ENCODE data around the gene GAPDH. TPM values are rescaled to one million over a fixed set of nuclear protein-coding genes. Genes with fewer than 3 reads are reported as not detected.
A peak's percentile ranks its signal among the peaks of the same experiment; 100 is the strongest.

Gene GAPDH
- total RNA-seq, 2 donors from 2014 or later, result 311 to 476 TPM

DNA sequence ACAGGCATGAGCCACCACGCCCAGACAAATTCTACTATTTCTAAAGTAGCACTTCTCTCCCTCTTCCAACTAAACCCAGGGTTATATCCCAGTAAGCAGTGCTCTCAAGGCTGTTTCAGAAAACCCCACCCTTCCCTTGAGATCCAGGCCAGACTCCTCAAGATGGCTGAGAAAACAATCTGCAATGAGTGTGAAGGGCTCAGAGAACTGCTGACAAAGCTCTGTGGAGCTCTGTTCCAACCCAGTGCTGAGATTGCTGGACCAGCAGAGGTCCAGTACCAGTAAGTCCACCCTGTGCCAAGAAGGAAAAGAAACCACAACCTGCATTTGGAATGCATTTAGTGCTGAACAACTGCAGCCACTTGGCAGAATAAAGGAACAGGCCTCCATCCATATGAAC is 25.2 kb downstream of the GAPDH start:
- no peak overlapping the region for H3K4me3 ChIP-seq
- no peak overlapping the region for H3K27ac ChIP-seq
- DNase-seq, result no peak
- no peak for ATAC-seq
- 87 to 90% methylated on average over 1 of the region's 1 CpG for WGBS, 2 donors
- intact Hi-C loops (cut with DNase I), result no loop called here
- no peak for TF ChIP-seq POLR2A (IDR thresholded peaks at IDR 0.05)
- no peak for TF ChIP-seq CTCF (IDR thresholded peaks at IDR 0.05)
- H3K4me1 ChIP-seq, result peaks cover 19% of the 10 kb centered on the region
- no peaks in the 10 kb centered on the region for H3K9me3 ChIP-seq
- peaks cover 4 to 27% of the 10 kb centered on the region in 2 donors for H3K36me3 ChIP-seq (replicated peaks in 1 of 2; ENCODE audit: insufficient read depth in 1 of 2, low read depth in 2 of 2)
- no peaks in the 10 kb centered on the region for H3K27me3 ChIP-seq

DNA sequence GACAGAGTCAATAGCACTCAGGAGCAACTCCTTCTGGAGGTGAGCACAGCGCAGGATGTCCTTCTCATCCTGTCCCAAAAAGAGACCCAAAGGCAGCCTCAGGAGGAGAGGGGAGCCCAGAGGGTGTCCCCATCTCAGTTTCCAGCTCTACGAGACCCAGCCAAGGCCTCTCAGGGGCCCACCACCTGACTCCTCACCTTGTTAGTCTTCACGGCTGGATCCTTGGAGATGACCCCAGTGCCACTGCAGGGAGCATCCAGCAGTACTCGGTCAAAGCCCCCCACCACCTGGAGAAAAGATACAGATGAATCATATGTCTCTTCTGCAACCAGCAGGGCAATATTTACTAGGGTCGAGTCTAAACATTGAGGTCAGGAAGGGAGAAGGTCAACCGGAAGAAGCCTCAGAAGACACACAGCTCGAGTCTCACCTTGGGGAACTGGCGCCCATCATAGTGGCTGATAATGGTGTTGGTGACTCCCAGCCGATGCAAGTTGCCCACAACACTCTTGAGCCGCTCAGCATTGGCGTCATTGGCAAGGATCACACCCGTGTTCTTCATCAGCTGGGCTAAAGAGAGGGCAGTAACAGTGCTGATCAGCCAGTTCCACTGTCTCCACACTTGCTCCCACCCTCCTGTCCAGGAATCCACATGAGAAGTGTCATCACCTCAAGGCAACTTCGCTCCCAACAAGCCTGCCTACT is 26.3 kb downstream of the GAPDH start:
- no peak for TF ChIP-seq POLR2A (IDR thresholded peaks at IDR 0.05)
- no peak for TF ChIP-seq CTCF (IDR thresholded peaks at IDR 0.05)
- Histone ChIP-seq H3K27ac (no peak overlapping the region), H3K4me1 (peaks cover 7% of the 10 kb centered on the region), H3K27me3 (no peaks in the 10 kb centered on the region), H3K36me3 (replicated peaks in 1 of 2; ENCODE audit: insufficient read depth in 1 of 2, low read depth in 2 of 2) (peaks cover 4 to 28% of the 10 kb centered on the region in 2 donors), H3K9me3 (no peaks in the 10 kb centered on the region), H3K4me3 (no peak overlapping the region)
- no peak for DNase-seq
- WGBS, 2 donors, result 81 to 86% methylated on average over 6 to 11 of the region's 13 CpGs
- intact Hi-C loops (cut with DNase I), result no loop called here
- ATAC-seq, result no peak

DNA sequence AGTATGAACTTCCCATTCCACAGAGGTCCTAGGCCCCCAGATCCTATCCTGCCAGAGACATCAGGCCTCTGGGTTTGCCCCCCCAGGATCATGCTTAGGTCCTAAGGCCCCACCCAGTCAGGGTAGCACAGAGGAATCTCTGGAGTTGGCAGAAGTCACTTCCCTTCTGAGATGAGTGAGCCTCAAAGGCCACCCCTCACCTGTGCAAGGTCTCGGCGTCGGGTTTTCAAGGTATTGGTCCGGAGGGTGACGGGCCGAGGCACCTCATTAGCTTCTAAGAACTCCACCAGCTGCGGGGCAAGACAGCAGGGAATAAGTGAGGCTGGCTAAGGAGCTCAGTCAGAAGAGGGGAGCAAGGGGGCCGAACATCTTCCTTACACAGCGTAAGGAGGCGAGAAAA is 28.6 kb downstream of the GAPDH start:
- no peak for ATAC-seq

GRCh38 chr12:6563448-6564050 is 29.2 kb downstream of the GAPDH start:
- Histone ChIP-seq H3K27ac (no peak overlapping the region), H3K36me3 (replicated peaks in 1 of 2; ENCODE audit: insufficient read depth in 1 of 2, low read depth in 2 of 2) (peaks cover 4 to 33% of the 10 kb centered on the region in 2 donors), H3K27me3 (no peaks in the 10 kb centered on the region), H3K4me3 (no peak overlapping the region), H3K9me3 (no peaks in the 10 kb centered on the region), H3K4me1 (peaks cover 11% of the 10 kb centered on the region)
- ATAC-seq (no peak), DNase-seq (peak; percentile 42 to 64 (median 56))
- 63 to 67% methylated on average over 5 to 8 of the region's 8 CpGs for WGBS, 2 donors
- intact Hi-C loops (cut with DNase I), result no loop called here
- TF ChIP-seq CTCF (IDR thresholded peaks at IDR 0.05) (peak; percentile 35 to 69 (median 55)), POLR2A (IDR thresholded peaks at IDR 0.05) (no peak)

More for the DNA sequence above, 28.6 kb downstream of the GAPDH start:
- Histone ChIP-seq H3K27ac (no peak overlapping the region), H3K9me3 (no peaks in the 10 kb centered on the region), H3K4me3 (no peak overlapping the region), H3K27me3 (no peaks in the 10 kb centered on the region), H3K36me3 (replicated peaks in 1 of 2; ENCODE audit: insufficient read depth in 1 of 2, low read depth in 2 of 2) (peaks cover 4 to 33% of the 10 kb centered on the region in 2 donors), H3K4me1 (peaks cover 9% of the 10 kb centered on the region)
- DNase-seq, result no peak
- no peak for TF ChIP-seq POLR2A (IDR thresholded peaks at IDR 0.05)
- WGBS, 2 donors, result 87 to 92% methylated on average over 10 of the region's 10 CpGs
- intact Hi-C loops (cut with DNase I), result no loop called here

DNA sequence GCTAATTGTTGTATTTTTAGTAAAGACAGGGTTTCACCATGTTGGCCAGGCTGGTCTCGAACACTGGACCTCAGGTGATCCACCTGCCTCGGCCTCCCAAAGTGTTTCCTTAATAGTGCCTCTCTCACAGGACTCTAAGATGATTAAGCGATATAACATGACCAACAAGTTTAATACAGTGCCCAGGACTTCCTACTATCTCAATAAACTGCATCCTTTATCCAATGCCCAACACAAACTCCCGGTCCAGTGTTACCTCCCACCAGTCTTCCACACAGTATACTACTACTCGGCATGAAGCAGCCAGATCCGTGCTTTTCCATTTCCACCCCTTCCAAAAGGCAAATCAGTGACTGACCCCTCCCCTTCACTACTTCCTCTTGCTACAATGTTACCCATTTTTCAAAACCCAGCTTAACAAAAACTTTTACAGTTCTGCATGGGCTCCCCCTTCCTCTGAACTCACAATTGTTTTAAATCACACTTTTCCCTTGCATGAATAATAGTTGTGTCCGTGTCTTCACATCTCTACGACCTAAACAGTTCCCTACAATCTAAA is 32.9 kb downstream of the GAPDH start:
- intact Hi-C loops (cut with DNase I), result no loop called here
- Histone ChIP-seq H3K27ac (peak overlapping the region in 1 of 4 donors; percentile 82), H3K27me3 (no peaks in the 10 kb centered on the region), H3K4me1 (peaks cover 26% of the 10 kb centered on the region), H3K4me3 (peak overlapping the region in 1 of 2 donors; percentile 58), H3K36me3 (replicated peaks in 1 of 2; ENCODE audit: insufficient read depth in 1 of 2, low read depth in 2 of 2) (peaks cover 6 to 24% of the 10 kb centered on the region in 2 donors), H3K9me3 (no peaks in the 10 kb centered on the region)
- WGBS, 2 donors, result 48% methylated on average over 8 of the region's 8 CpGs
- no peak for ATAC-seq
- TF ChIP-seq CTCF (IDR thresholded peaks at IDR 0.05) (no peak), POLR2A (IDR thresholded peaks at IDR 0.05) (no peak)
- no peak for DNase-seq

All from body of pancreas (tissue), 4 donors.